Prostate gland (tissue), 2 donors: Measurements from ENCODE around the gene SLC12A8.

Source experiments
- CTCF ChIP-seq, 4 experiments: fragments of 200-600 bp in 2 of 4; fragments of 450-650 bp in 2 of 4; sonication (generic) in 2 of 4; IDR thresholded peaks; 1 replicate in 3 of 4; 2 replicates in 1 of 4; pipeline ENCODE4 v1.5.1; 2016 to 2019; ENCODE audit warnings: antibody characterized with exemption in 4 of 4, mild to moderate bottlenecking in 2 of 4, moderate library complexity in 2 of 4
- POLR2A ChIP-seq: fragments of 450-650 bp; IDR thresholded peaks from one replicate; pipeline ENCODE4 v1.6.1; 2016; ENCODE audit warnings: antibody characterized with exemption, mild to moderate bottlenecking
- POLR2AphosphoS5 ChIP-seq: sonication (generic); formaldehyde crosslinking; IDR thresholded peaks from one replicate; pipeline ENCODE4 v1.6.1; 2017; ENCODE audit warnings: antibody characterized with exemption

GRCh38 chr3:125175295-125176078, 37.1 kb downstream of the SLC12A8 start:
- no peak for TF ChIP-seq POLR2A
- TF ChIP-seq POLR2AphosphoS5: no peak
- no peak for TF ChIP-seq CTCF (IDR thresholded peaks at IDR 0.05)
